HepG2 (cell line): Measurements from ENCODE around the gene CBY2. TPM values are rescaled to one million over a fixed set of nuclear protein-coding genes. Genes with fewer than 3 reads are reported as not detected.

Source experiments
- ATAC-seq: fragments of 200-7000 bp; cut with Tn5 transposase; 3 replicates; pipeline ENCODE4 v1.9.1; 2020; ENCODE audit warnings: mild to moderate bottlenecking, moderate library complexity
- BruUV-seq: library from RNA; stranded (reverse); fragments of 400-500 nt; replicated peaks from 2 replicates; lab custom pipeline; 2021; lab: Mats Ljungman, UMichigan
- CTCF ChIA-PET: fragments of 300-600 bp; formaldehyde crosslinking; extraction: SDS; loops from one replicate; lab custom pipeline; 2021; ENCODE audit warnings: low total read pairs, inconsistent platforms, low intra/inter-chr PET ratio; lab: Yijun Ruan, JAX
- POLR2A ChIA-PET: fragments of 350-600 bp; sonication (Branson Sonifier 250); formaldehyde crosslinking; loops from one replicate; lab custom pipeline; 2020; ENCODE audit warnings: antibody characterized with exemption, inconsistent platforms; lab: Yijun Ruan, JAX
- DNase-seq: peaks from one replicate; pipeline ENCODE4 v3.0.0-alpha.2; 2015; ENCODE audit warnings: low spot score
- FAIRE-seq: peaks from 3 replicates; lab custom pipeline; 2011; peaks lifted over from hg19 to GRCh38; lab: Jason Lieb, UNC
- H2AFZ ChIP-seq: one replicate; pipeline ENCODE4 v1.6.1; 2011; ENCODE audit warnings: low read length, inconsistent platforms
- H3K27ac ChIP-seq: fragments of 300-600 bp; 3 replicates; pipeline ENCODE4 v1.8.0; 2011; ENCODE audit warnings: mixed run types, mild to moderate bottlenecking, mixed read lengths, low read length, inconsistent platforms; ENCODE audit not compliant: insufficient read depth; ENCODE audit errors: extremely low read length
- H3K27me3 ChIP-seq, 2 experiments: fragments of 200-600 bp in 1 of 2; 2 replicates in 1 of 2; 3 replicates in 1 of 2; pipeline versions ENCODE4 v1.6.0 to v1.8.0; 2011; ENCODE audit warnings: low read length in 2 of 2, mild to moderate bottlenecking in 2 of 2, moderate library complexity in 2 of 2, inconsistent platforms in 1 of 2; ENCODE audit not compliant: insufficient read depth in 2 of 2, control insufficient read depth in 1 of 2
- H3K36me3 ChIP-seq, 2 experiments: fragments of 200-600 bp in 1 of 2; replicated peaks in 1 of 2; 2 replicates in 1 of 2; 3 replicates in 1 of 2; pipeline versions ENCODE4 v1.5.1 to v1.8.0; 2011; ENCODE audit warnings: low read length in 2 of 2, inconsistent platforms in 1 of 2; ENCODE audit not compliant: insufficient read depth in 2 of 2, control insufficient read depth in 1 of 2
- H3K4me1 ChIP-seq: 2 replicates; pipeline ENCODE4 v1.5.1; 2012; ENCODE audit warnings: low read length, inconsistent platforms; ENCODE audit not compliant: insufficient read depth
- H3K4me2 ChIP-seq: 2 replicates; pipeline ENCODE4 v1.6.0; 2011; ENCODE audit warnings: low read depth, low read length, inconsistent platforms
- H3K4me3 ChIP-seq, 3 experiments: fragments of 200-600 bp in 1 of 3; sonication (generic), shearing (Covaris generic) in 1 of 3; replicated peaks in 1 of 3; 2 replicates each; pipeline ENCODE4 v1.5.1; 2011 to 2016; ENCODE audit warnings: low read length in 3 of 3, inconsistent platforms in 2 of 3, low read depth in 2 of 3, mild to moderate bottlenecking in 2 of 3, control low read depth in 1 of 3, mixed read lengths in 1 of 3; ENCODE audit not compliant: insufficient read depth in 1 of 3
- H3K79me2 ChIP-seq: one replicate; pipeline ENCODE4 v1.6.1; 2011; ENCODE audit warnings: low read length, inconsistent platforms; ENCODE audit not compliant: insufficient read depth
- H3K9ac ChIP-seq: 2 replicates; pipeline ENCODE4 v1.6.0; 2011; ENCODE audit warnings: mild to moderate bottlenecking, low read depth, low read length, inconsistent platforms; ENCODE audit not compliant: insufficient read depth
- H3K9me3 ChIP-seq: 2 replicates; pipeline ENCODE4 v1.5.1; 2012; ENCODE audit warnings: mild to moderate bottlenecking, low read length
- H4K20me1 ChIP-seq: 2 replicates; pipeline ENCODE4 v1.6.0; 2011; ENCODE audit warnings: inconsistent platforms, mild to moderate bottlenecking, low read length, moderate library complexity; ENCODE audit not compliant: insufficient read depth
- MYC ChIP-seq: sonication (generic); formaldehyde crosslinking; IDR thresholded peaks from 2 replicates; pipeline ENCODE4 v1.9.0; 2021; ENCODE audit warnings: missing genetic modification reagents, borderline replicate concordance
- RAD21 ChIP-seq: fragments of 450-650 bp; formaldehyde crosslinking; IDR thresholded peaks from 2 replicates; pipeline ENCODE4 v1.5.0; 2020; ENCODE audit warnings: mild to moderate bottlenecking
- RAD51 ChIP-seq: fragments of 450-650 bp; IDR thresholded peaks from 2 replicates; pipeline ENCODE4 v1.6.1; 2016; ENCODE audit warnings: borderline replicate concordance
- SMC3 ChIP-seq: IDR thresholded peaks from 2 replicates; pipeline ENCODE4 v1.6.1; 2011; ENCODE audit warnings: low read length, improper control_type of control experiment
- XRCC5 ChIP-seq: fragments of 200-400 bp; formaldehyde crosslinking; optimal IDR thresholded peaks from 2 replicates; pipeline ENCODE3; 2017; ENCODE audit warnings: mild to moderate bottlenecking, low read length
- ZNF20 ChIP-seq: sonication (generic); formaldehyde crosslinking; IDR thresholded peaks from 2 replicates; pipeline ENCODE4 v1.4.0; 2020; ENCODE audit warnings: mild to moderate bottlenecking, moderate library complexity, missing genetic modification reagents
- ZNF296 ChIP-seq: sonication (generic); formaldehyde crosslinking; conservative IDR thresholded peaks from 2 replicates; pipeline ENCODE4 v1.5.0; 2020; ENCODE audit warnings: mild to moderate bottlenecking, missing genetic modification reagents
- ZNF333 ChIP-seq: sonication (generic); formaldehyde crosslinking; IDR thresholded peaks from 2 replicates; pipeline ENCODE4 v1.4.0; 2020; ENCODE audit warnings: mild to moderate bottlenecking, missing genetic modification reagents, borderline replicate concordance
- ZNF713 ChIP-seq: sonication (generic); formaldehyde crosslinking; IDR thresholded peaks from 2 replicates; pipeline ENCODE4 v1.4.0; 2020; ENCODE audit warnings: mild to moderate bottlenecking, missing genetic modification reagents
- ZNF782 ChIP-seq: sonication (generic); formaldehyde crosslinking; IDR thresholded peaks from 2 replicates; pipeline ENCODE4 v1.4.0; 2020; ENCODE audit warnings: missing genetic modification reagents, mild to moderate bottlenecking, borderline replicate concordance
- WGBS: methylation state at CpG from one replicate; pipeline ENCODE4 v1.1.6; 2017; ENCODE audit warnings: low lambda C conversion rate; 5-methylcytosine and 5-hydroxymethylcytosine counted together
- in situ Hi-C: cut with HindIII; loops from 2 replicates; pipeline ENCODE4 v1.10.0; 2017; ENCODE audit warnings: low pct_unique_long_range_greater_than_20kb; ENCODE audit not compliant: extremely low pct_ligation_motif_present
- intact Hi-C: fragments of 100-400 bp; cut with micrococcal nuclease; formaldehyde crosslinking; loops from one replicate; pipeline ENCODE4 v1.10.0; 2022; ENCODE audit not compliant: unreplicated experiment
- polyA plus RNA-seq, 8 experiments: library from polyadenylated mRNA; depleted of rRNA in 3 of 8; stranded (reverse) in 7 of 8; unstranded in 1 of 8; fragments of >200 nt; fragmentation: Illumina TruSeq in 4 of 8; extraction: Trizol in 4 of 8; gene quantifications; 2 replicates each; pipeline versions ENCODE4 v1.2.1 to v1.2.3, GENCODE V29; 2011 to 2016; ENCODE audit warnings: low read depth in 4 of 8, missing spikeins in 1 of 8, mixed read lengths in 1 of 8; ENCODE audit not compliant: insufficient read depth in 1 of 8
- total RNA-seq, 5 experiments: library from RNA; depleted of rRNA; stranded (reverse); fragments of >200 nt; fragmentation: Illumina TruSeq; extraction: Trizol; gene quantifications; 2 replicates each; pipeline ENCODE4 v1.2.3, GENCODE V29; 2016; ENCODE audit warnings: low read depth in 1 of 5
- TF ChIP-seq, protein P1 (sequence below): sonication (generic); formaldehyde crosslinking; IDR thresholded peaks from 2 replicates; pipeline ENCODE4 v1.4.0; 2020; ENCODE audit warnings: missing genetic modification reagents
- TF ChIP-seq, protein P2 (sequence below): sonication (generic); formaldehyde crosslinking; IDR thresholded peaks from 2 replicates; pipeline ENCODE4 v1.8.1; 2023; ENCODE audit warnings: mild to moderate bottlenecking, moderate library complexity, missing genetic modification reagents
- TF ChIP-seq, protein P3 (sequence below): sonication (generic); formaldehyde crosslinking; IDR thresholded peaks from 2 replicates; pipeline ENCODE4 v1.5.0; 2020; ENCODE audit warnings: mild to moderate bottlenecking, missing genetic modification reagents, moderate library complexity
- TF ChIP-seq, protein P4 (sequence below): IDR thresholded peaks from 2 replicates; pipeline ENCODE4 v1.6.1; 2012; ENCODE audit warnings: inconsistent platforms

Gene CBY2
- total and polyA plus RNA-seq, 2 of the 13 experiments (the other 11 are each of a cell fraction or from before 2014, with no cell fraction given) = not detected

DNA sequence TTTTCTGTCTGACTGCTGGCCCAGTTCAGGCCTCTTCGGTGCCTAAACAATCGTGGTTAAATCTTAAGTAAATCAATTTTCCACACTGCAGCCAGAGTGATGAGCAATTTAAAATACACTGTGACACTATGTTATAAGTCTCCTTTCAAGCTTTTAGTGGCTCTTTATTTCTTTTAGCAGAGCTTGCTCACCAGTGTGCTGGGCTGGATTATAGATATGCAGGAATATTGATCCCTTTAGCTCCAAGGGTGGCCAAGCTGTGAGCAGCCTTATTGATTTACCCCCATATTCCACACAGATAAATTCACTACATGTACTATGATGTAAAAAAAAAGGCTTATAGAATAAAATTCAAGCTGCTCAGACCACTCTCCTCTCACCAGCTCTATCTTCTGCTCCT is 21.7 kb downstream of the CBY2 start (continued):
- TF ChIP-seq, protein P1, sequence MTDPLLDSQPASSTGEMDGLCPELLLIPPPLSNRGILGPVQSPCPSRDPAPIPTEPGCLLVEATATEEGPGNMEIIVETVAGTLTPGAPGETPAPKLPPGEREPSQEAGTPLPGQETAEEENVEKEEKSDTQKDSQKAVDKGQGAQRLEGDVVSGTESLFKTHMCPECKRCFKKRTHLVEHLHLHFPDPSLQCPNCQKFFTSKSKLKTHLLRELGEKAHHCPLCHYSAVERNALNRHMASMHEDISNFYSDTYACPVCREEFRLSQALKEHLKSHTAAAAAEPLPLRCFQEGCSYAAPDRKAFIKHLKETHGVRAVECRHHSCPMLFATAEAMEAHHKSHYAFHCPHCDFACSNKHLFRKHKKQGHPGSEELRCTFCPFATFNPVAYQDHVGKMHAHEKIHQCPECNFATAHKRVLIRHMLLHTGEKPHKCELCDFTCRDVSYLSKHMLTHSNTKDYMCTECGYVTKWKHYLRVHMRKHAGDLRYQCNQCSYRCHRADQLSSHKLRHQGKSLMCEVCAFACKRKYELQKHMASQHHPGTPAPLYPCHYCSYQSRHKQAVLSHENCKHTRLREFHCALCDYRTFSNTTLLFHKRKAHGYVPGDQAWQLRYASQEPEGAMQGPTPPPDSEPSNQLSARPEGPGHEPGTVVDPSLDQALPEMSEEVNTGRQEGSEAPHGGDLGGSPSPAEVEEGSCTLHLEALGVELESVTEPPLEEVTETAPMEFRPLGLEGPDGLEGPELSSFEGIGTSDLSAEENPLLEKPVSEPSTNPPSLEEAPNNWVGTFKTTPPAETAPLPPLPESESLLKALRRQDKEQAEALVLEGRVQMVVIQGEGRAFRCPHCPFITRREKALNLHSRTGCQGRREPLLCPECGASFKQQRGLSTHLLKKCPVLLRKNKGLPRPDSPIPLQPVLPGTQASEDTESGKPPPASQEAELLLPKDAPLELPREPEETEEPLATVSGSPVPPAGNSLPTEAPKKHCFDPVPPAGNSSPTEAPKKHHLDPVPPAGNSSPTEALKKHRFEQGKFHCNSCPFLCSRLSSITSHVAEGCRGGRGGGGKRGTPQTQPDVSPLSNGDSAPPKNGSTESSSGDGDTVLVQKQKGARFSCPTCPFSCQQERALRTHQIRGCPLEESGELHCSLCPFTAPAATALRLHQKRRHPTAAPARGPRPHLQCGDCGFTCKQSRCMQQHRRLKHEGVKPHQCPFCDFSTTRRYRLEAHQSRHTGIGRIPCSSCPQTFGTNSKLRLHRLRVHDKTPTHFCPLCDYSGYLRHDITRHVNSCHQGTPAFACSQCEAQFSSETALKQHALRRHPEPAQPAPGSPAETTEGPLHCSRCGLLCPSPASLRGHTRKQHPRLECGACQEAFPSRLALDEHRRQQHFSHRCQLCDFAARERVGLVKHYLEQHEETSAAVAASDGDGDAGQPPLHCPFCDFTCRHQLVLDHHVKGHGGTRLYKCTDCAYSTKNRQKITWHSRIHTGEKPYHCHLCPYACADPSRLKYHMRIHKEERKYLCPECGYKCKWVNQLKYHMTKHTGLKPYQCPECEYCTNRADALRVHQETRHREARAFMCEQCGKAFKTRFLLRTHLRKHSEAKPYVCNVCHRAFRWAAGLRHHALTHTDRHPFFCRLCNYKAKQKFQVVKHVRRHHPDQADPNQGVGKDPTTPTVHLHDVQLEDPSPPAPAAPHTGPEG = no peak
- TF ChIP-seq ZNF713 (CRISPR knock-in tag) = no peak
- TF ChIP-seq, all 625 proteins: peak for 0

DNA sequence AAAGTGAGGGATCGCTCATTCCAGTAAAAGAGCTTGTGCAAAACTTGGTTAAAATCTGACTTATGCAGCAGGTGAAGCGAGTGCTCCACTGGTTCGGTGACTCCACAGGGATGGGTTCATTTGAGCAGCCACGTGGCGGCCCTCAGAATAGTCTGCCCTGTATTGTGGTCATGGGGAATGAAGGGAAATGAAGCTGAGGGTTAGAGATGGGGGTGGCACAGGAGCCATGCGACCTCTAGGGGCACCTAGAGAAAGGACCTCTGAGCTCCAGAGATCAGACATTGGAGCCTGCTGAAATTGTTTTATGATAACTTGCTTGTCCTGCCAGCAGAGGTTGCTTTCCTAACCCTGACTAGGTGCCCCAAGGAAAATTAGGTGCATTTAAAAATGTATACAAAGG is 26.6 kb downstream of the CBY2 start:
- no peaks in the 10 kb centered on the region for H4K20me1 ChIP-seq
- H3K4me1 ChIP-seq = peaks cover 34% of the 10 kb centered on the region
- H3K4me2 ChIP-seq = no peak overlapping the region
- ATAC-seq (peak; percentile 98), DNase-seq (peak; percentile 57), FAIRE-seq (peak; percentile 26)
- H3K4me3 ChIP-seq = no peak overlapping the region
- H3K79me2 ChIP-seq = no peaks in the 10 kb centered on the region
- H3K9me3 ChIP-seq = no peaks in the 10 kb centered on the region
- in situ Hi-C loops (loop anchor here (5.0 kb wide), 1 partner anchor 106 kb away; no protein-coding TSS in a partner anchor), intact Hi-C loops (loop anchor here (2.0 to 5.0 kb wide), 2 partner anchors 60 to 106 kb away; no protein-coding TSS in a partner anchor)
- ChIA-PET CTCF (no interaction called here), POLR2A (no interaction called here)
- H3K27ac ChIP-seq = no peak overlapping the region
- no peaks in the 10 kb centered on the region; a peak in 1 of 5 replicates for H3K27me3 ChIP-seq
- no TSS peak for BruUV-seq
- H3K36me3 ChIP-seq = no peaks in the 10 kb centered on the region
- WGBS = 43% methylated on average over 6 of the region's 6 CpGs
- no peak overlapping the region for H2AFZ ChIP-seq
- H3K9ac ChIP-seq = no peak overlapping the region
- TF ChIP-seq, protein P2, sequence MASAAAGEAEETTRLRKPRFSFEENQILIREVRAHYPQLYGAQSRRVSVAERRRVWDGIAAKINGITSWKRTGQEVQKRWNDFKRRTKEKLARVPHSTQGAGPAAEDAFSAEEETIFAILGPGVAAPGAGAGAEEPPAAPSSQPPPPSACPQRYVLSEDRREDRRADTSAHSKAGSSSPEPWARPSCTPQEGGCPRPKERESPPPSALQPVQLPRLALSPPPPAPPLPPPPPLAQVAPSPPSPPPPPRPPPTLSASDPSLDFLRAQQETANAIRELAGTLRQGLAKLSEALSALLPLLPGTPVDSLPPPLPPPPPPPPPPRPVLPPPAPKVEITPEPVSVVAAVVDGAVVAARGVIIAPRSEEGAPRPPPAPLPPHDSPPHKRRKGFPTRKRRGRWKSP (CRISPR knock-in tag) = no peak
- TF ChIP-seq, protein P3, sequence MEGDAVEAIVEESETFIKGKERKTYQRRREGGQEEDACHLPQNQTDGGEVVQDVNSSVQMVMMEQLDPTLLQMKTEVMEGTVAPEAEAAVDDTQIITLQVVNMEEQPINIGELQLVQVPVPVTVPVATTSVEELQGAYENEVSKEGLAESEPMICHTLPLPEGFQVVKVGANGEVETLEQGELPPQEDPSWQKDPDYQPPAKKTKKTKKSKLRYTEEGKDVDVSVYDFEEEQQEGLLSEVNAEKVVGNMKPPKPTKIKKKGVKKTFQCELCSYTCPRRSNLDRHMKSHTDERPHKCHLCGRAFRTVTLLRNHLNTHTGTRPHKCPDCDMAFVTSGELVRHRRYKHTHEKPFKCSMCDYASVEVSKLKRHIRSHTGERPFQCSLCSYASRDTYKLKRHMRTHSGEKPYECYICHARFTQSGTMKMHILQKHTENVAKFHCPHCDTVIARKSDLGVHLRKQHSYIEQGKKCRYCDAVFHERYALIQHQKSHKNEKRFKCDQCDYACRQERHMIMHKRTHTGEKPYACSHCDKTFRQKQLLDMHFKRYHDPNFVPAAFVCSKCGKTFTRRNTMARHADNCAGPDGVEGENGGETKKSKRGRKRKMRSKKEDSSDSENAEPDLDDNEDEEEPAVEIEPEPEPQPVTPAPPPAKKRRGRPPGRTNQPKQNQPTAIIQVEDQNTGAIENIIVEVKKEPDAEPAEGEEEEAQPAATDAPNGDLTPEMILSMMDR (CRISPR knock-in tag) = peak; percentile 64
- no peak for TF ChIP-seq ZNF296 (CRISPR knock-in tag)
- TF ChIP-seq RAD51 = no peak
- TF ChIP-seq RAD21 (CRISPR knock-in tag) = 0 out of 2 replicates have a peak, but pooled peaks have one; percentile 25
- peak; percentile 61; the same call in 1 of the 2 replicates for TF ChIP-seq ZNF782 (CRISPR knock-in tag)
- no peak for TF ChIP-seq ZNF20
- TF ChIP-seq, protein P4, sequence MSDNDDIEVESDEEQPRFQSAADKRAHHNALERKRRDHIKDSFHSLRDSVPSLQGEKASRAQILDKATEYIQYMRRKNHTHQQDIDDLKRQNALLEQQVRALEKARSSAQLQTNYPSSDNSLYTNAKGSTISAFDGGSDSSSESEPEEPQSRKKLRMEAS = peak; percentile 41; the same call in 1 of the 2 replicates
- peak; percentile 22; the same call in 1 of the 2 replicates for TF ChIP-seq SMC3
- TF ChIP-seq ZNF333 = no peak
- peak; percentile 32; the same call in 1 of the 2 replicates for TF ChIP-seq MYC
- TF ChIP-seq XRCC5 = peak; percentile 34
